ENCODE measurements around the gene PKM. TPM values are rescaled to one million over a fixed set of nuclear protein-coding genes. Genes with fewer than 3 reads are reported as not detected.

Gene PKM
- total RNA-seq, 1 experiment from 2014 or later = 4,058 TPM

- in situ Hi-C loops (cut with HindIII; ENCODE audit: low pct_unique_long_range_greater_than_20kb, low sequenced_read_pairs) = no loop called here
- DNase-seq (ENCODE audit: low read depth) = no peak
These were observed 60.9 kb downstream of the PKM start for GRCh38 chr15:72169921-72170611.

GRCh38 chr15:72169236-72169920, 61.6 kb downstream of the PKM start:
- in situ Hi-C loops (cut with HindIII; ENCODE audit: low pct_unique_long_range_greater_than_20kb, low sequenced_read_pairs) = no loop called here
- no peak for DNase-seq (ENCODE audit: low read depth)

DNA sequence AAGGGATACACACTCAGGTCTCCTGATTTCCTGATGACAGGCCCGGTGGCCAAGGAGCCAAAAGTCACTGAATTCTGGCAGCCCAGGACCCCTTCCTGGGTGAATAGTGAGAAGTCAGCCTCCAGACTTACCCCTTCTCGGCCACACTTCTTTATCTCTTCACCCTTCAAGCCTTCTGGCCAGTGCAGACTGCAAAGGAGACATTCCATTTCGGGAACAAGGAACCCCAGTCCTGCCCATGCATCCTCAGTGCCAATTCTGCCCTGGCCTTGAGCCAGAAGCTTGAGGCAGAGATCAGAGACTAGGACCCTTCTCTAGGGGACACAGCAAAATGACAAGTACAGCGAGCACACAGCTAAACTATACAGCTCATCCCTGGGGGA, 62.2 kb downstream of the PKM start:
- in situ Hi-C loops (cut with HindIII; ENCODE audit: low pct_unique_long_range_greater_than_20kb, low sequenced_read_pairs) = no loop called here
- no peak for DNase-seq (ENCODE audit: low read depth)

GRCh38 chr15:72168131-72168807, 62.7 kb downstream of the PKM start:
- DNase-seq (ENCODE audit: low read depth) = no peak
- in situ Hi-C loops (cut with HindIII; ENCODE audit: low pct_unique_long_range_greater_than_20kb, low sequenced_read_pairs) = no loop called here

GRCh38 chr15:72167445-72167844, 63.5 kb downstream of the PKM start:
- in situ Hi-C loops (cut with HindIII; ENCODE audit: low pct_unique_long_range_greater_than_20kb, low sequenced_read_pairs) = no loop called here
- no peak for DNase-seq (ENCODE audit: low read depth)

DNA sequence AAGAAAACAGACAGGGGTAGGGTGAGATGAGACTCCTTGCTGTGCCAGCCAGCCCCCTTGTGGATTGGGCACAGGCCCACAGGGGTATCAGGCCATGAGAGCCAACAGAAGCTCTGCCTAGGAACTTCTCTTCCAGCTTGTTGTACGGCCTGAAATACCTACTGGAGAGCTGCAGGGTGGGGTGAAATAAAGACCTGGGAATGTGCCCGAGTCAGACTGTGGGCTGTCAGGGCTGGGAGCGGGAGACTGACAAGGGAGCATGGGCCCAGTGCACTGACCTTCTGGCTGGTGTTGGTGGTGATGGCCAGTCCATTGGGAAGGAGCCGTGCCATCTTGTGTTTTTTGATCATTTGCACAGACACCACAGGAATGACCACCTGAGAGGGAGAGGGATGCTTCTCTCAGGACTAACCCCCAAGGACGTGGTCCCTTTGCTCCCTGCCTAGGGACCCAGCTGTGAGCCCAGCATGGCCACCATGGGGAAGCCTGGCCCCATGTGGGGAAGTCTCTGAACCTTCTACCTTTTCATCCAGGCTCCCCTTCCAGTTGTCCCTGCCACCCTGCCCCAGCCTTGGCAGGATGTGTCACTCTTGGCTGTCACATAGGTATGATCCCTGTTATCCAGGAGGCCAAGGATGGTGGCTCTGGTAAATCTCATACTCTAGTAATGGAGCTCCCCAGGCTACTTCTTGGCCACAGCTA, 64.1 kb downstream of the PKM start:
- DNase-seq (ENCODE audit: low read depth) = no peak
- in situ Hi-C loops (cut with HindIII; ENCODE audit: low pct_unique_long_range_greater_than_20kb, low sequenced_read_pairs) = no loop called here

DNA sequence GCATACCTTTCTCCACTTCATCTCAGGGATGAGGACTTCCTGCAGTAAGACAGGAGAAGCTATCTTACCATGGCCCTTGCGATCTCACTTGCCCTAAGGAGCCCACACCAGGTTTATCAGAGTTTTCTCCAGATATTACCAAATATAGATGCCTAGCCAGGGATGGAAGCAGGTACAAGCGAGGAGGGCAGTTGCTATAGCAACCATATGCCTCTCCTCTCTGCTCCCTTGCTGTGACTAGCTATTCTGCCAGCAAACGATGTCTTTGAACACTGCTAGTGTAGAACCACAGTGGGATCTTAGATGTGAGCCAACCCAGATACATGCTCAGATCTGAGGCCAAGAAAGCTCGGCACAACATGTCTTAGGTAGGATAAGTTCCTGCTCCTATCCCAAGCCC, 67.3 kb downstream of the PKM start:
- no peak for DNase-seq (ENCODE audit: low read depth)
- in situ Hi-C loops (cut with HindIII; ENCODE audit: low pct_unique_long_range_greater_than_20kb, low sequenced_read_pairs) = no loop called here

- in situ Hi-C loops (cut with HindIII; ENCODE audit: low pct_unique_long_range_greater_than_20kb, low sequenced_read_pairs) = no loop called here
These were observed 68.4 kb downstream of the PKM start for GRCh38 chr15:72162569-72162968.

DNA sequence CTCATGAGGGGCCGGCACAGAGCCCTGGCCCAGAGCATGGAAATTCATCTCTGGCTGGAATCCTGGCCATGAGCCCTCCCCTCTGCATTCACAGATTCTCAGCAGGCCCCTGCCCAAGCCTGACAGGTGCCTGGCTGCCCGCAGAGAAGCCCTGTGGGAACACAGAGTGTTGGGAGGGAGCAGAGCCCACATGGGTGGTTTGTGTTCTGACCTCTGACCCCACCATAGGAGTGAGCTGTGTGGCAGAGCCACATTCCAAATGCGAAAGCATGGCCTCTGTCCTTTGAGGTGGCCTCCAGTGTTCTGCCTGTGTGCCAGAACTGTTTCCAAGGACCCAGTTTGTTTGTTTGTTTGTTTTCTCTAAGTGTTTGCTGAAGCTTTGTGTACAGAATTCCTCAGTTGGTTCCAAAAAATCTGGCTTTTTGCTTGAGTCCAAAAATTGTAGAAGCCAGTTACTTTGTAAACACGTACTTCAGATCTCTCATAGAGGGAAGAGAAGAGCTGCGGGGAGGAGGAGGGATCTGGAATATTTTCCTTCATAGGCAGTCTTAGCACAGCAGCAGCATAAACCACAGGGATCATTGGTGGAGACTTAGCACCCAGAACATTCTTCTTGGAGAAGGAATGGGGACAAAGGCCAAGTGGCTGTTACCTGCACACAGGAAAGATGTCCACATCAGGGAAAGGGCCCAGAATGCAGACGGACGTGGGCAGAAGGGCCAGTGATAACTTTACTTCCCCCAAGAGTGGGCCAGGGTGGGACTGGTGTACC, 69.4 kb downstream of the PKM start:
- in situ Hi-C loops (cut with HindIII; ENCODE audit: low pct_unique_long_range_greater_than_20kb, low sequenced_read_pairs) = no loop called here
- no peak for DNase-seq (ENCODE audit: low read depth)

More at GRCh38 chr15:72162569-72162968, 68.4 kb downstream of the PKM start:
- DNase-seq (ENCODE audit: low read depth) = no peak

DNA sequence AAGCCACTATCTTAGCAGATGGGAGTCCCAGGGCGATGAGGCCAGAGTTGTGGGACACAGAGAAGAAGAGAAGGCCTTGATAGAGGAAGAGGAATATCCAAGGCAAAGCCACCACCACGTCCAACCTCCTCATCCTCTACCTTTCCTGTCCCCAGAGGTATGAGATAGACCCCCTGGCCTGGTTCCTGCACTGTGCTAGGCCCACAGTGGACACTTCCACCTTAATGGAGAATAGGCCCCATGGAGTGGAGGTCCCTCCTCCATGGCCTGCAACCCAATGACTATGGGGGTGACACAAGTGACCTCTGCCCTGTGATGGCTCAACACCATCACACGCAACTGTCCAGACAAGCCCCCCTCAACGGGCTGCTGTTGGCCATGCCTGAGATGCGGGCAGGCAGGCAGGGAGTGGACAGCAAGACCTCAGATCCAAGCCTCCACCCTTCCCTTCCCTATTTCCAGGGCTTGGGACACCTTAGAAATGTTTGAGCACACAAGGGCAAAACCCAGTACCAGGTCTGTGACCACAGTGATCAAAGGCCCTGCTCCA, 70.2 kb downstream of the PKM start:
- no peak for DNase-seq (ENCODE audit: low read depth)
- in situ Hi-C loops (cut with HindIII; ENCODE audit: low pct_unique_long_range_greater_than_20kb, low sequenced_read_pairs) = no loop called here

- in situ Hi-C loops (cut with HindIII; ENCODE audit: low pct_unique_long_range_greater_than_20kb, low sequenced_read_pairs) = no loop called here
- no peak for DNase-seq (ENCODE audit: low read depth)
These were observed 74.1 kb downstream of the PKM start for GRCh38 chr15:72156928-72157327.

- in situ Hi-C loops (cut with HindIII; ENCODE audit: low pct_unique_long_range_greater_than_20kb, low sequenced_read_pairs) = no loop called here
These were observed 75.1 kb downstream of the PKM start for GRCh38 chr15:72155635-72156616.

DNA sequence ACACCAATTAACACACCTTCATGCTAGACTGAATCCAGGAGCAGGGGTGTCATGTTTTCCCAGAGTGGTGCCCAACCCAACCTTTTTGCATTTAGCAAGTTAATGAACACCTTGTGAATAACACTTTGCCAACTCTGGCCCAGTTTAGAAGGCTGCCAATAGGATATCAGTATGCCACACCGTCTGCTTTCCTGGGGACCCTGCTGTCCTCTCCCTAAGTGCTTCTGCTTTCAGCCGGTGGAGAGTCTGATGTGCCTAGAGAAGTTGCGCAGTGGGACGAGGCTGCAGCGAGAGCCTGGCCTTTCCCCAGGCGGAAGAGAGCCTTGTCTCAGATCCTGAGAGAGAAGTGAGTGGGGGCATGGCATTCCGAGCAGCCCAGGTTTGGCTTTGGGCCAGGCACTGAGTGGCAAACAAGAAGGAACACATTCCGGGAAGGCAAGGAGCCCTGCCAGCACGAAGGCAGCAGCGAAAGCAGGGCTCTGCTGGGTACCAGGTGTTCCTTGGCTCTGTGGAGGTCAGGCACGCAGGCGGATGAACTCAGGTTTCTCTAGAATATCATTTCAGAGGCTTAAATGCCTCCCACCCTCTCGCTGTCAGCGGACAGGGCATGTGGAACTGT, 75.9 kb downstream of the PKM start:
- DNase-seq (ENCODE audit: low read depth) = peak; percentile 89
- in situ Hi-C loops (cut with HindIII; ENCODE audit: low pct_unique_long_range_greater_than_20kb, low sequenced_read_pairs) = no loop called here

More at GRCh38 chr15:72155635-72156616, 75.1 kb downstream of the PKM start:
- peak; percentile 82 for DNase-seq (ENCODE audit: low read depth)

DNA sequence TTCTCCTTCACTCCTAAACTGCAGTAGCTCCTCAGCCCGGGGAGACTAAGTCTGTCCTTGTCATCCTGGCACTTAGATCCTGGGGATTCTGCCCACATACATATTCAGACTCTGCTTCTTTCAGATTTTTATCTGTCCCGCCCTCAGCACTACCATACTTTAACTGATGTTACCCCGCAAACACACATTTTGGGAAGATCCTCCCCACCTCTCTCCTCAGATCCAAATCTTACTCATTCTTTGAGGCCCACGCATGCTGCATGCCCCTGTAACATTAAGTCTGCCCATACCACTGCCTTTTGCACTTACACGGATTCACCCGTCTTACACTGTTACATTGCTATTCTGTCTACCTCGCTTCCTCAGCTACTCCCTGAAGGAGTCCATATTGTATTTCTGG, 76.7 kb downstream of the PKM start:
- no peak for DNase-seq (ENCODE audit: low read depth)
- in situ Hi-C loops (cut with HindIII; ENCODE audit: low pct_unique_long_range_greater_than_20kb, low sequenced_read_pairs) = no loop called here

- peak; percentile 15 for DNase-seq (ENCODE audit: low read depth)
- in situ Hi-C loops (cut with HindIII; ENCODE audit: low pct_unique_long_range_greater_than_20kb, low sequenced_read_pairs) = no loop called here
These were observed 77.6 kb downstream of the PKM start for GRCh38 chr15:72153269-72154000.

Data from Caki2 (cell line).